ENCODE data around the gene PTBP1. TPM values are rescaled to one million over a fixed set of nuclear protein-coding genes. Genes with fewer than 3 reads are reported as not detected.

PTBP1 gene
- total and polyA plus RNA-seq, 2 of the 13 experiments (the other 11 are each of a cell fraction or from before 2014, with no cell fraction given) = 195 to 288 TPM

- no peaks in the 10 kb centered on the region for H3K27me3 ChIP-seq (ENCODE audit: control insufficient read depth in 1 of 2, insufficient read depth in 2 of 2, low read length in 2 of 2)
- in situ Hi-C loops (cut with HindIII; ENCODE audit: extremely low pct_ligation_motif_present, low pct_unique_long_range_greater_than_20kb) (no loop called here), intact Hi-C loops (cut with micrococcal nuclease; ENCODE audit: unreplicated experiment) (no loop called here)
- H3K4me2 ChIP-seq (ENCODE audit: low read depth, low read length) = peak within 1 kb of the TSS; percentile 81
- H3K4me1 ChIP-seq (ENCODE audit: insufficient read depth, low read length) = peaks cover 49% of the 10 kb centered on the region
- no peaks in the 10 kb centered on the region for H4K20me1 ChIP-seq (ENCODE audit: insufficient read depth, low read length)
- H3K4me3 ChIP-seq (replicated peaks in 1 of 3; ENCODE audit: insufficient read depth in 1 of 3, low read depth in 2 of 3, low read length in 3 of 3) = peak within 1 kb of the TSS; percentile 34 to 52 (median 51)
- no peaks in the 10 kb centered on the region for H3K9me3 ChIP-seq (ENCODE audit: low read length)
- H3K9ac ChIP-seq (ENCODE audit: insufficient read depth, low read depth, low read length) = 0 out of 2 replicates have a peak within 1 kb of the TSS, but pooled peaks have one; percentile 2
- WGBS (ENCODE audit: low lambda C conversion rate) = 8% methylated on average over 6 of the region's 31 CpGs
- no TSS peak for BruUV-seq (replicated peaks)
- no peak within 1 kb of the TSS for H3K27ac ChIP-seq (ENCODE audit: extremely low read length, insufficient read depth, low read length)
- H2AFZ ChIP-seq (ENCODE audit: low read length) = no peak within 1 kb of the TSS
- H3K36me3 ChIP-seq (replicated peaks in 1 of 2; ENCODE audit: control insufficient read depth in 1 of 2, insufficient read depth in 2 of 2, low read length in 2 of 2) = no peaks in the 10 kb centered on the region; a peak in 1 of 5 replicates
- CTCF ChIA-PET (ENCODE audit: low intra/inter-chr PET ratio, low total read pairs) = no interaction called here
- no peak for DNase-seq (ENCODE audit: low spot score)
- FAIRE-seq = no peak
- POLR2A ChIA-PET = interaction anchor here (5.2 kb wide), 1 partner anchor 11 kb away, joined by 81 read pairs; no protein-coding TSS in a partner anchor
- peak; percentile 21 for ATAC-seq
- H3K79me2 ChIP-seq (ENCODE audit: insufficient read depth, low read length) = no peaks in the 10 kb centered on the region
- 0 out of 2 replicates have a peak, but pooled peaks have one; percentile 24 for TF ChIP-seq GATAD2A (CRISPR knock-in tag; IDR thresholded peaks at IDR 0.05)
- TF ChIP-seq MIER3 (CRISPR knock-in tag; IDR thresholded peaks at IDR 0.05; ENCODE audit: borderline replicate concordance) = no peak
- no peak; the same call in 1 of the 2 replicates for TF ChIP-seq GABPB1 (CRISPR knock-in tag; IDR thresholded peaks at IDR 0.05)
- TF ChIP-seq, protein P1, sequence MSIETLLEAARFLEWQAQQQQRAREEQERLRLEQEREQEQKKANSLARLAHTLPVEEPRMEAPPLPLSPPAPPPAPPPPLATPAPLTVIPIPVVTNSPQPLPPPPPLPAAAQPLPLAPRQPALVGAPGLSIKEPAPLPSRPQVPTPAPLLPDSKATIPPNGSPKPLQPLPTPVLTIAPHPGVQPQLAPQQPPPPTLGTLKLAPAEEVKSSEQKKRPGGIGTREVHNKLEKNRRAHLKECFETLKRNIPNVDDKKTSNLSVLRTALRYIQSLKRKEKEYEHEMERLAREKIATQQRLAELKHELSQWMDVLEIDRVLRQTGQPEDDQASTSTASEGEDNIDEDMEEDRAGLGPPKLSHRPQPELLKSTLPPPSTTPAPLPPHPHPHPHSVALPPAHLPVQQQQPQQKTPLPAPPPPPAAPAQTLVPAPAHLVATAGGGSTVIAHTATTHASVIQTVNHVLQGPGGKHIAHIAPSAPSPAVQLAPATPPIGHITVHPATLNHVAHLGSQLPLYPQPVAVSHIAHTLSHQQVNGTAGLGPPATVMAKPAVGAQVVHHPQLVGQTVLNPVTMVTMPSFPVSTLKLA (IDR thresholded peaks at IDR 0.05) = no peak
- TF ChIP-seq ZNF687 (CRISPR knock-in tag; IDR thresholded peaks at IDR 0.05) = 0 out of 2 replicates have a peak, but pooled peaks have one; percentile 16
- no peak for TF ChIP-seq UBTF (CRISPR knock-in tag; IDR thresholded peaks at IDR 0.05)
- no peak for TF ChIP-seq ZNF776 (CRISPR knock-in tag; IDR thresholded peaks at IDR 0.05)
- peak; percentile 5; the same call in 1 of the 2 replicates for TF ChIP-seq HNF4A (CRISPR knock-in tag; IDR thresholded peaks at IDR 0.05)
- no peak for TF ChIP-seq TGIF2 (CRISPR knock-in tag; IDR thresholded peaks at IDR 0.05)
- TF ChIP-seq CBX5 (CRISPR knock-in tag; IDR thresholded peaks at IDR 0.05; ENCODE audit: borderline replicate concordance) = no peak
- no peak for TF ChIP-seq ZFY (CRISPR knock-in tag; IDR thresholded peaks at IDR 0.05)
- TF ChIP-seq PATZ1 (CRISPR knock-in tag; IDR thresholded peaks at IDR 0.05) = peak; percentile 21; the same call in 1 of the 2 replicates
Observed at GRCh38 chr19:750640-751423, 46.4 kb upstream of the PTBP1 start, which contains the start of gene MISP. Gene MISP, plus strand, starts transcription at chr19:751112. Its CDS starts 5,835 bp downstream, at chr19:756947.
